GM23338 (cell line): Measurements from ENCODE around the gene CD38. TPM values are rescaled to one million over a fixed set of nuclear protein-coding genes. Genes with fewer than 3 reads are reported as not detected.

Experiments
- ATAC-seq: fragments of 200-7000 bp; cut with Tn5 transposase; 3 replicates; pipeline ENCODE4 v1.9.1; 2020
- DNase-seq: peaks from one replicate; pipeline ENCODE4 v3.0.0-alpha.2; 2015; ENCODE audit warnings: low spot score
- H2AFZ ChIP-seq: fragments of 200-600 bp; sonication (generic); 2 replicates; pipeline ENCODE4 v1.8.0; 2016; ENCODE audit warnings: antibody characterized with exemption, mild to moderate bottlenecking, moderate library complexity
- H3F3A ChIP-seq: fragments of 200-600 bp; sonication (generic); replicated peaks from 2 replicates; pipeline ENCODE4 v1.8.0; 2017; ENCODE audit warnings: antibody characterized with exemption, mixed run types, low read depth
- H3K27ac ChIP-seq: fragments of 200-600 bp; sonication (generic); 2 replicates; pipeline ENCODE4 v1.6.1; 2016; ENCODE audit warnings: low read depth
- H3K27me3 ChIP-seq: fragments of 200-600 bp; sonication (generic); 2 replicates; pipeline ENCODE4 v1.8.0; 2016; ENCODE audit warnings: mild to moderate bottlenecking, mixed run types, moderate library complexity; ENCODE audit not compliant: insufficient read depth
- H3K36me3 ChIP-seq: fragments of 200-600 bp; sonication (generic); 2 replicates; pipeline ENCODE4 v1.8.0; 2016; ENCODE audit warnings: mild to moderate bottlenecking; ENCODE audit not compliant: insufficient read depth
- H3K4me1 ChIP-seq: fragments of 200-600 bp; sonication (generic); 2 replicates; pipeline ENCODE4 v1.8.0; 2016; ENCODE audit warnings: mild to moderate bottlenecking, moderate library complexity; ENCODE audit not compliant: insufficient read depth
- H3K4me2 ChIP-seq: fragments of 200-600 bp; sonication (generic); 2 replicates; pipeline ENCODE4 v1.7.1; 2017; ENCODE audit warnings: mixed run types
- H3K4me3 ChIP-seq: fragments of 200-600 bp; sonication (generic); 2 replicates; pipeline ENCODE4 v1.6.1; 2016; ENCODE audit warnings: mixed run types
- H3K79me2 ChIP-seq: fragments of 200-600 bp; sonication (generic); replicated peaks from 2 replicates; pipeline ENCODE4 v1.8.0; 2017; ENCODE audit warnings: mild to moderate bottlenecking; ENCODE audit not compliant: insufficient read depth
- H3K9me2 ChIP-seq: fragments of 200-600 bp; sonication (generic); 2 replicates; pipeline ENCODE4 v1.8.0; 2017; ENCODE audit not compliant: insufficient read depth
- H4K20me1 ChIP-seq: fragments of 200-600 bp; sonication (generic); replicated peaks from 2 replicates; pipeline ENCODE4 v1.8.0; 2017; ENCODE audit warnings: mild to moderate bottlenecking; ENCODE audit not compliant: insufficient read depth
- H3K27ac Mint-ChIP-seq: 2 replicates; pipeline ENCODE4 v1.8.0; 2020; ENCODE audit warnings: inconsistent platforms, mild to moderate bottlenecking, moderate library complexity, mixed read lengths
- H3K27me3 Mint-ChIP-seq: 3 replicates; pipeline ENCODE4 v1.8.0; 2022; ENCODE audit warnings: low read depth, mild to moderate bottlenecking, moderate library complexity, mixed read lengths, inconsistent platforms; ENCODE audit not compliant: insufficient read depth, poor library complexity
- H3K36me3 Mint-ChIP-seq: 3 replicates; pipeline ENCODE4 v1.8.0; 2021; ENCODE audit warnings: low read depth, mild to moderate bottlenecking, inconsistent platforms, moderate library complexity, mixed read lengths
- H3K4me1 Mint-ChIP-seq: 3 replicates; pipeline ENCODE4 v1.8.0; 2020; ENCODE audit warnings: mild to moderate bottlenecking, inconsistent platforms, mixed read lengths
- H3K4me3 Mint-ChIP-seq: 3 replicates; pipeline ENCODE4 v1.8.0; 2021; ENCODE audit warnings: moderate library complexity, mild to moderate bottlenecking, inconsistent platforms, mixed read lengths
- H3K9me3 Mint-ChIP-seq: 3 replicates; pipeline ENCODE4 v1.8.0; 2020; ENCODE audit warnings: moderate library complexity, mild to moderate bottlenecking, inconsistent platforms, mixed read lengths
- CREB1 ChIP-seq: fragments of 250-450 bp; sonication (Bioruptor Pico); IDR thresholded peaks from 2 replicates; pipeline ENCODE4 v1.5.0; 2020; ENCODE audit warnings: low read depth, mild to moderate bottlenecking, moderate library complexity
- CTCF ChIP-seq, 2 experiments: fragments of 200-600 bp in 1 of 2; sonication (generic) in 1 of 2; conservative IDR thresholded peaks; 2 replicates each; pipeline versions ENCODE4 v1.5.1 to v1.6.1; 2016 to 2017; ENCODE audit warnings: antibody characterized with exemption in 2 of 2, low read depth in 2 of 2, mild to moderate bottlenecking in 2 of 2, moderate library complexity in 1 of 2
- ETS1 ChIP-seq: IDR thresholded peaks from 2 replicates; pipeline ENCODE4 v1.6.1; 2016; ENCODE audit warnings: antibody characterized with exemption
- EZH2 ChIP-seq: fragments of 200-600 bp; sonication (generic); IDR thresholded peaks from one replicate; pipeline ENCODE4 v1.8.0; 2017; ENCODE audit warnings: antibody characterized with exemption, mild to moderate bottlenecking, low read depth; ENCODE audit not compliant: unreplicated experiment
- EZH2phosphoT487 ChIP-seq: fragments of 200-600 bp; sonication (generic); IDR thresholded peaks from one replicate; pipeline ENCODE4 v1.8.1; 2018; ENCODE audit warnings: antibody characterized with exemption; ENCODE audit not compliant: unreplicated experiment
- JUNB ChIP-seq: IDR thresholded peaks from one replicate; pipeline ENCODE4 v1.6.1; 2016; ENCODE audit warnings: antibody characterized with exemption; ENCODE audit not compliant: unreplicated experiment
- NANOG ChIP-seq: IDR thresholded peaks from 2 replicates; pipeline ENCODE4 v1.6.1; 2016; ENCODE audit warnings: antibody characterized with exemption, borderline replicate concordance
- POLR2AphosphoS5 ChIP-seq: IDR thresholded peaks from 2 replicates; pipeline ENCODE4 v1.6.1; 2016; ENCODE audit warnings: antibody characterized with exemption, low read depth
- REST ChIP-seq: IDR thresholded peaks from one replicate; pipeline ENCODE4 v1.6.1; 2018; ENCODE audit warnings: antibody characterized with exemption; ENCODE audit not compliant: unreplicated experiment
- STAT1 ChIP-seq: IDR thresholded peaks from one replicate; pipeline ENCODE4 v1.6.1; 2016; ENCODE audit warnings: antibody characterized with exemption; ENCODE audit not compliant: unreplicated experiment
- ZNF114 ChIP-seq: fragments of 250-450 bp; sonication (Bioruptor Pico); IDR thresholded peaks from 2 replicates; pipeline ENCODE4 v1.5.0; 2020; ENCODE audit warnings: mild to moderate bottlenecking, moderate library complexity
- ZNF331 ChIP-seq: fragments of 250-450 bp; sonication (Bioruptor Pico); IDR thresholded peaks from 2 replicates; pipeline ENCODE4 v1.5.0; 2020; ENCODE audit warnings: low read depth, mild to moderate bottlenecking, moderate library complexity
- ZNF462 ChIP-seq: fragments of 250-450 bp; sonication (Bioruptor Pico); IDR thresholded peaks from 2 replicates; pipeline ENCODE4 v1.5.0; 2020; ENCODE audit warnings: mild to moderate bottlenecking, moderate library complexity
- polyA plus RNA-seq: library from polyadenylated mRNA; unstranded; fragments of >200 nt; fragmentation: Nextera tagmentation; extraction: Ambion mirVana; gene quantifications from 2 replicates; pipeline ENCODE4 v1.2.1, GENCODE V29; 2016
- total RNA-seq: library from RNA; depleted of rRNA; stranded (reverse); fragments of >200 nt; shearing (Covaris generic); gene quantifications from 2 replicates; pipeline ENCODE4 v1.2.3, GENCODE V29; 2014

The CD38 gene
- total and polyA plus RNA-seq, 2 experiments from 2014 or later, result 0.17 to 0.24 TPM

- H3K36me3 Mint-ChIP-seq, result no peaks in the 10 kb centered on the region
Observed at GRCh38 chr4:15888515-15888914, 110.4 kb downstream of the CD38 start.

More at GRCh38 chr4:15888515-15888914, 110.4 kb downstream of the CD38 start:
- 0 out of 2 replicates have a peak, but pooled peaks cover 6% of the 10 kb centered on the region for H3K4me1 ChIP-seq
- H4K20me1 ChIP-seq, result no peaks in the 10 kb centered on the region
- no peaks in the 10 kb centered on the region for H3K79me2 ChIP-seq
- ATAC-seq (no peak), DNase-seq (no peak)
- no peak overlapping the region for H3K4me3 ChIP-seq
- peaks cover 2% of the 10 kb centered on the region for H3K27me3 Mint-ChIP-seq
- H3K36me3 ChIP-seq, result no peaks in the 10 kb centered on the region
- H3K4me2 ChIP-seq, result no peak overlapping the region
- peaks cover 17% of the 10 kb centered on the region for H3K4me1 Mint-ChIP-seq
- H3K4me3 Mint-ChIP-seq, result no peak overlapping the region
- peak overlapping the region; percentile 56; the same call in 1 of the 2 replicates for H2AFZ ChIP-seq
- no peak overlapping the region for H3K27ac ChIP-seq
- no peak for TF ChIP-seq ETS1
- TF ChIP-seq POLR2AphosphoS5, result no peak
- no peak for TF ChIP-seq ZNF331 (CRISPR knock-in tag)
- no peak for TF ChIP-seq CTCF (conservative IDR thresholded peaks at IDR 0.05; ENCODE audit: low read depth in 2 of 2)
- no peak for TF ChIP-seq JUNB
- TF ChIP-seq EZH2, result no peak
- TF ChIP-seq ZNF462, result no peak
- no peak for TF ChIP-seq NANOG
- no peak for TF ChIP-seq CREB1 (CRISPR knock-in tag)
- TF ChIP-seq EZH2phosphoT487, result no peak
- TF ChIP-seq REST, result no peak
- TF ChIP-seq ZNF114 (CRISPR knock-in tag), result no peak
- no peak for TF ChIP-seq STAT1
- no peaks in the 10 kb centered on the region for H3K27me3 ChIP-seq
- H3K9me3 Mint-ChIP-seq, result no peaks in the 10 kb centered on the region
- H3F3A ChIP-seq, result no peaks in the 10 kb centered on the region
- peaks cover 12% of the 10 kb centered on the region for H3K9me2 ChIP-seq
- H3K27ac Mint-ChIP-seq, result no peak overlapping the region
